ENCODE results near the gene HEPACAM. TPM values are rescaled to one million over a fixed set of nuclear protein-coding genes. Genes with fewer than 3 reads are reported as not detected.

The HEPACAM gene
- total RNA-seq, 1 donor from 2014 or later: not detected

DNA sequence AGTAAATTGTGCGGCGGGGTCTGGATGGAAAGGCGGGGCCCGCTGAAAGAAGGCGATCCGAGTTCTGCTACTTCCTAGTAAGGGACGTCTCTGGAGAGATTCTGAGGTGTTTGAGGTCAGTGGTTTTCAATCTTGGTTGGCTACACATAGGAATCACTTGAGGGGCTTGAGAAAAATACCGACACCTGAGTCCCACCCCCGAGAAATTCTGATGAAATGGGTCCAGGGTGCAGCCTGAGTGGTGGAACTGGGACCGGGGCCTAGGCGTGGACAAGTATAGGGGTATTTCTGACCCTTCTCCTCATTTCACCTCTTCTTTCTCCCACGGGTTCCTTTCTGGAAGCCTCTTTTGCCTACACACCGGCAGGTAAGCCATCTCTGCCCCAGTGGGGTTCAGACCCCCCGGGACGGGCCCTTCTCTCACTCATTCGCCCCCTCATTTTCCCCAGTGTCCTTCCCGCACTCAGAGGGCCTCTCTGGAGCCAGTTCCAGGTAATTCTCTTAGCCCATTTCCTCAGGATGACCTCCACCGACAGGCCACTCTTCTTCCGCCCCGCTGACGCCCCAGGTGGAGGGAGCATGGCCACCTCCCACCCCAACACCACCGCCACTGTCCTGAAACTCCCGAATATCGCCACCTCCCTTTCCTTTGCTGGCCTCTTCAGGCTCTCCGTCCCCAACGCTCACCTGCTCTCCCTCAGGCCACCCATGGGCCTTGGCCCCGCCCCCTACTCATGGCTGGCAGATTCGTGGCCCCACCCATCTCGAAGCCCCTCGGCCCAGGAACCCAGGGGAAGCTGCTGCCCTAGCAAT, 58.8 kb downstream of the HEPACAM start:
- peaks cover 5% of the 10 kb centered on the region for H3K27me3 ChIP-seq (ENCODE audit: control insufficient read depth, insufficient read depth, low read length)
- peak overlapping the region; percentile 57 for H3K4me3 ChIP-seq (ENCODE audit: low read depth, low read length)
- TF ChIP-seq, protein P1, sequence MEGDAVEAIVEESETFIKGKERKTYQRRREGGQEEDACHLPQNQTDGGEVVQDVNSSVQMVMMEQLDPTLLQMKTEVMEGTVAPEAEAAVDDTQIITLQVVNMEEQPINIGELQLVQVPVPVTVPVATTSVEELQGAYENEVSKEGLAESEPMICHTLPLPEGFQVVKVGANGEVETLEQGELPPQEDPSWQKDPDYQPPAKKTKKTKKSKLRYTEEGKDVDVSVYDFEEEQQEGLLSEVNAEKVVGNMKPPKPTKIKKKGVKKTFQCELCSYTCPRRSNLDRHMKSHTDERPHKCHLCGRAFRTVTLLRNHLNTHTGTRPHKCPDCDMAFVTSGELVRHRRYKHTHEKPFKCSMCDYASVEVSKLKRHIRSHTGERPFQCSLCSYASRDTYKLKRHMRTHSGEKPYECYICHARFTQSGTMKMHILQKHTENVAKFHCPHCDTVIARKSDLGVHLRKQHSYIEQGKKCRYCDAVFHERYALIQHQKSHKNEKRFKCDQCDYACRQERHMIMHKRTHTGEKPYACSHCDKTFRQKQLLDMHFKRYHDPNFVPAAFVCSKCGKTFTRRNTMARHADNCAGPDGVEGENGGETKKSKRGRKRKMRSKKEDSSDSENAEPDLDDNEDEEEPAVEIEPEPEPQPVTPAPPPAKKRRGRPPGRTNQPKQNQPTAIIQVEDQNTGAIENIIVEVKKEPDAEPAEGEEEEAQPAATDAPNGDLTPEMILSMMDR (IDR thresholded peaks at IDR 0.05; ENCODE audit: insufficient read depth, low read length, severe bottlenecking): no peak
- H3K36me3 ChIP-seq (ENCODE audit: control insufficient read depth, insufficient read depth, low read length): peaks cover 2% of the 10 kb centered on the region
- DNase-seq (ENCODE audit: low read depth) (no peak), FAIRE-seq (no peak)

DNA sequence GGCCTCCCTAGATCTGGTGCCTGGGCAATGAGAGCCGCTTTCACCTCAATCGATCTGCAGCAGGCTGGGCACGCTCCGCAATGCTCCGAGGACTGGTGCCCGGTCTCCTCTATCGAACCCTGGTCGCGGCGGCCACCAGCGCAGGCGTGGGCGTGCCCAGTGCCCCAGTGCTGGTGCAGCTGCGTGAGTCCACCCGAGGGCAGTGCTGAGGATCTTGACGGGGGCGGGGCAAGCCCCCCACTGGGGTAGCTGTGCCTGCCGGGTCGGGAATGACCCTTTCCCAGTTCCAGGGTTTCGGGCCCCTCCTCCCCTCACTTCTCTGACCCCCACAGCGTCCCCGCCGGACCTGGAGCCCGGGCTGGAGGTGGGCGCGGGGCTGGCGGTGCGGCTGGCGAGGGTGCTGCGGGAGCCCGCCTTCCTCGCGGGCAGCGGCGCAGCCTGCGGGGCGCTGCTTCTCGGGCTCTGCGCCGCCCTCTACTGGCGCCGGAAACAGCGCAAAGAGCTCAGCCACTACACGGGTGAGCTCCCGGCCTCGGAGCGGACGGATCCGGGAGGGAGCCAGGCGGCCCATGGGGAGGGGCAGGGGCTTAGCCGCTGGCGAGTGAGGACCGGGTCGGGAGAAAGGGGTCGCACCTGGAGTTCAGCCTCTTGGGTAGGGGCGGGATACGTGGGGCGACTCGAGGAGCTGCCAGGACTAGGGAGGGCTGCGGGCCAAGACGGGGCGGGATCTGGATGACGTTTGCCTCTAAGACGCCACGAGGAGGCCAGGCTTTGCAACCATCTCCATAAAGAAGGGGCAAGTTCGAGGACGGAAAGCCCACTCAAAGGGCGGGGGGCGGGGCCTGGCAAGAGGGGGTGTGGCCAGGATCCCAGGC, 59.7 kb downstream of the HEPACAM start:
- TF ChIP-seq, protein P1 (IDR thresholded peaks at IDR 0.05; ENCODE audit: insufficient read depth, low read length, severe bottlenecking): peak; percentile 87
- FAIRE-seq: no peak
- H3K36me3 ChIP-seq (ENCODE audit: control insufficient read depth, insufficient read depth, low read length): peaks cover 2% of the 10 kb centered on the region
- H3K4me3 ChIP-seq (ENCODE audit: low read depth, low read length): peak overlapping the region; percentile 57
- DNase-seq (ENCODE audit: low read depth): peak; percentile 83
- H3K27me3 ChIP-seq (ENCODE audit: control insufficient read depth, insufficient read depth, low read length): peaks cover 5% of the 10 kb centered on the region

DNA sequence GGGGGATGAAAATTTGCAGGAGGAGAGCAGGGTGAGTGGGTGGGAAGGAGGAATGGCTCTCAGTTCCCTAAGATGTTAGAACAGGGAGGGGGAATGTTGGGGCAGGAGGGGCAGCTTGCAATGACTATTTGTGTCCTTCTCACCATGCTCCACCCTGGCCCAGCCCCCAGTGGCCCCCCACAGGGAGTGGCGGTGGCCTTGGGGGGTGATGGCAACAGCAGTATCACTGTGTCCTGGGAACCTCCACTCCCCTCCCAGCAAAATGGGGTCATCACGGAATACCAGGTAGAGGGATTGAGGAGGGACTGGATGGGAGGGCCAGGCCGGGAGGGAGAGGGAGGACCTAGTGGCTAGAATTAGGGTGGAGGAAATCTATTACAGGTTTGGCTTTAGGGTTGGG, 60.4 kb downstream of the HEPACAM start:
- TF ChIP-seq, protein P1 (IDR thresholded peaks at IDR 0.05; ENCODE audit: insufficient read depth, low read length, severe bottlenecking): no peak
- FAIRE-seq (no peak), DNase-seq (ENCODE audit: low read depth) (no peak)
- H3K4me3 ChIP-seq (ENCODE audit: low read depth, low read length): no peak overlapping the region
- peaks cover 10% of the 10 kb centered on the region for H3K27me3 ChIP-seq (ENCODE audit: control insufficient read depth, insufficient read depth, low read length)
- H3K36me3 ChIP-seq (ENCODE audit: control insufficient read depth, insufficient read depth, low read length): peaks cover 2% of the 10 kb centered on the region

DNA sequence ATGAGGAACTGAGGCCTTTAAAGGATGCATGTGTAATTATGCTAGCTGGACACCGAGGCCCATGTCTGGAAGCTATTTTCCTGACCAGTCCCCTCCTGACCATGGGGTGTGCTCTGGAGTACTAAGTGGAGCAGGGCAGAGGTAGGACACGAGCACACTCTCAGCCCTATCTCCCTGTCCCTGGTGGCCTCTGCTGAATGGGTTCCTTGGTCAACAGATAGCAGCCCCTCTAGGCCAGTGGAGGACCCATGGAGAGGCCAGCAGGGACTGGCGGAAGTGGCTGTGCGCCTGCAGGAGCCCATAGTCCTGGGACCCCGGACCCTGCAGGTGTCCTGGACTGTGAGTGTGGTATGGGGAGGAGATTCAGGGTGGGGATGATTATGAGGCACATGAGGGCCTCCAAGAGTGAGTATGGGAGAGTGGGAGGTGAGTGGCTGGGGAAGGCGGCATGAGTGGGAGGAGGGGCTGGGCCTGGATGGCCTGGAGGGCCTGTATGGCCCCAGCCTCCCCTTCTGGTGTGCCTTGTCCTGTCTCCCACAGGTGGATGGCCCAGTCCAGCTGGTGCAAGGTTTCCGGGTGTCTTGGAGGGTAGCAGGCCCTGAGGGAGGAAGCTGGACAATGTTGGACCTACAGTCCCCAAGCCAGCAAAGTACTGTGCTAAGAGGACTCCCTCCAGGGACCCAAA, 61.1 kb downstream of the HEPACAM start:
- Histone ChIP-seq H3K27me3 (ENCODE audit: control insufficient read depth, insufficient read depth, low read length) (peaks cover 17% of the 10 kb centered on the region), H3K36me3 (ENCODE audit: control insufficient read depth, insufficient read depth, low read length) (peaks cover 2% of the 10 kb centered on the region), H3K4me3 (ENCODE audit: low read depth, low read length) (no peak overlapping the region)
- TF ChIP-seq, protein P1 (IDR thresholded peaks at IDR 0.05; ENCODE audit: insufficient read depth, low read length, severe bottlenecking): no peak
- no peak for DNase-seq (ENCODE audit: low read depth)
- no peak for FAIRE-seq

DNA sequence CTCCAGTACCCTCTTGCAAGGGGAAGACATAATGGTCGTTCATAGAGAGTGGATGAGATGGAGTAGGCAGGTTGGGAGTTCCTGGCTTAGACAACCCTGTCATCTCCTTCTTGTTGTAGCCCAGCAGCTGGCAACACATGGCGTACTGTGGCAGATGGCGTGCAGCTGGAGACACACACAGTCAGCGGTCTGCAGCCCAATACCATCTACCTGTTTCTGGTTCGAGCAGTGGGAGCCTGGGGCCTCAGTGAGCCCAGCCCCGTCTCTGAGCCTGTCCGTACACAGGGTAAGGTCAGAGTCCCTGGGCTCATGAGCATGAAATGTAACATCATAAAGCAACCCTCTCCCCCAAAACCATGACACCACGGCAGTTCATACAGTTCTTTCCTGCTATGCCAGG, 61.9 kb downstream of the HEPACAM start:
- FAIRE-seq (peak; percentile 90), DNase-seq (ENCODE audit: low read depth) (no peak)
- TF ChIP-seq, protein P1 (IDR thresholded peaks at IDR 0.05; ENCODE audit: insufficient read depth, low read length, severe bottlenecking): no peak
- peaks cover 25% of the 10 kb centered on the region for H3K27me3 ChIP-seq (ENCODE audit: control insufficient read depth, insufficient read depth, low read length)
- peaks cover 2% of the 10 kb centered on the region for H3K36me3 ChIP-seq (ENCODE audit: control insufficient read depth, insufficient read depth, low read length)
- no peak overlapping the region for H3K4me3 ChIP-seq (ENCODE audit: low read depth, low read length)

All from bronchial epithelial cell (primary cell).